SKM-1 treated with dmso at 0.1 percent for 144 hours (cell line): ENCODE results near the gene MAMLD1.
A peak's percentile ranks its signal among the peaks of the same experiment; 100 is the strongest.

ENCODE experiments used
- DNase-seq: peaks from one replicate; lab custom pipeline; 2025; ENCODE audit not compliant: unreplicated experiment; lab: John Stamatoyannopoulos, UW

The MAMLD1 gene

GRCh38 chrX:150455215-150455608, 92.1 kb downstream of the MAMLD1 start:
- no peak for DNase-seq

GRCh38 chrX:150456466-150456865, 93.3 kb downstream of the MAMLD1 start:
- no peak for DNase-seq

GRCh38 chrX:150456941-150457340, 93.8 kb downstream of the MAMLD1 start:
- DNase-seq, result no peak

GRCh38 chrX:150459196-150459595, 96.1 kb downstream of the MAMLD1 start:
- DNase-seq, result no peak

GRCh38 chrX:150460063-150460462, 96.9 kb downstream of the MAMLD1 start:
- DNase-seq, result no peak

GRCh38 chrX:150460781-150461180, 97.7 kb downstream of the MAMLD1 start:
- DNase-seq, result no peak

GRCh38 chrX:150463566-150463965, 100.4 kb downstream of the MAMLD1 start:
- DNase-seq, result no peak

- DNase-seq, result no peak
Observed at GRCh38 chrX:150464001-150464400, 100.9 kb downstream of the MAMLD1 start.

- DNase-seq, result no peak
Observed at GRCh38 chrX:150465326-150465725, 102.2 kb downstream of the MAMLD1 start.

GRCh38 chrX:150465881-150466775, 103.0 kb downstream of the MAMLD1 start:
- no peak for DNase-seq

GRCh38 chrX:150472306-150472705, 109.2 kb downstream of the MAMLD1 start:
- DNase-seq, result no peak

- no peak for DNase-seq
Observed at GRCh38 chrX:150473371-150473770, 110.3 kb downstream of the MAMLD1 start.

GRCh38 chrX:150475461-150475860, 112.3 kb downstream of the MAMLD1 start:
- DNase-seq, result no peak

- DNase-seq, result no peak
Observed at GRCh38 chrX:150476164-150476699, 113.1 kb downstream of the MAMLD1 start.

GRCh38 chrX:150477371-150477770, 114.3 kb downstream of the MAMLD1 start:
- DNase-seq, result no peak

- no peak for DNase-seq
Observed at GRCh38 chrX:150478496-150479492, 115.7 kb downstream of the MAMLD1 start.

GRCh38 chrX:150482537-150483206, 119.6 kb downstream of the MAMLD1 start:
- no peak for DNase-seq

GRCh38 chrX:150483356-150483985, 120.4 kb downstream of the MAMLD1 start:
- DNase-seq, result no peak

GRCh38 chrX:150486011-150486410, 122.9 kb downstream of the MAMLD1 start:
- peak; percentile 5 for DNase-seq

GRCh38 chrX:150487369-150488094, 124.4 kb downstream of the MAMLD1 start:
- no peak for DNase-seq
